Stomach (tissue), 4 donors: ENCODE data around the gene WWOX.

ENCODE experiments used
- CTCF ChIP-seq, 7 experiments: fragments of 450-650 bp in 4 of 7; fragments of 200-600 bp in 3 of 7; sonication (generic) in 3 of 7; IDR thresholded peaks; one replicate each; pipeline ENCODE4 v1.5.1; 2016 to 2019; ENCODE audit warnings: antibody characterized with exemption in 7 of 7, control low read depth in 2 of 7, mild to moderate bottlenecking in 1 of 7
- POLR2A ChIP-seq, 4 donors: fragments of 450-650 bp; IDR thresholded peaks; one replicate each; pipeline ENCODE4 v1.6.1; 2016; ENCODE audit warnings: antibody characterized with exemption in 4 of 4, control low read depth in 2 of 4, mild to moderate bottlenecking in 1 of 4, moderate library complexity in 1 of 4
- POLR2AphosphoS5 ChIP-seq, 3 donors: sonication (generic); formaldehyde crosslinking; IDR thresholded peaks; one replicate each; pipeline ENCODE4 v1.6.1; 2016; ENCODE audit warnings: antibody characterized with exemption in 3 of 3

GRCh38 chr16:78984887-78985464, 885.5 kb downstream of the WWOX start:
- no peak for TF ChIP-seq POLR2AphosphoS5 (IDR thresholded peaks at IDR 0.05)
- no peak for TF ChIP-seq POLR2A (IDR thresholded peaks at IDR 0.05)
- no peak for TF ChIP-seq CTCF (IDR thresholded peaks at IDR 0.05)
